HG03196 (cell line): ENCODE measurements around the gene PTGFR.

ENCODE experiments used
- ATAC-seq: cut with Tn5 transposase; IDR thresholded peaks from one replicate; pipeline ENCODE4 v1.9.1; 2021; ENCODE audit not compliant: unreplicated experiment

Gene PTGFR, protein sequence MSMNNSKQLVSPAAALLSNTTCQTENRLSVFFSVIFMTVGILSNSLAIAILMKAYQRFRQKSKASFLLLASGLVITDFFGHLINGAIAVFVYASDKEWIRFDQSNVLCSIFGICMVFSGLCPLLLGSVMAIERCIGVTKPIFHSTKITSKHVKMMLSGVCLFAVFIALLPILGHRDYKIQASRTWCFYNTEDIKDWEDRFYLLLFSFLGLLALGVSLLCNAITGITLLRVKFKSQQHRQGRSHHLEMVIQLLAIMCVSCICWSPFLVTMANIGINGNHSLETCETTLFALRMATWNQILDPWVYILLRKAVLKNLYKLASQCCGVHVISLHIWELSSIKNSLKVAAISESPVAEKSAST

DNA sequence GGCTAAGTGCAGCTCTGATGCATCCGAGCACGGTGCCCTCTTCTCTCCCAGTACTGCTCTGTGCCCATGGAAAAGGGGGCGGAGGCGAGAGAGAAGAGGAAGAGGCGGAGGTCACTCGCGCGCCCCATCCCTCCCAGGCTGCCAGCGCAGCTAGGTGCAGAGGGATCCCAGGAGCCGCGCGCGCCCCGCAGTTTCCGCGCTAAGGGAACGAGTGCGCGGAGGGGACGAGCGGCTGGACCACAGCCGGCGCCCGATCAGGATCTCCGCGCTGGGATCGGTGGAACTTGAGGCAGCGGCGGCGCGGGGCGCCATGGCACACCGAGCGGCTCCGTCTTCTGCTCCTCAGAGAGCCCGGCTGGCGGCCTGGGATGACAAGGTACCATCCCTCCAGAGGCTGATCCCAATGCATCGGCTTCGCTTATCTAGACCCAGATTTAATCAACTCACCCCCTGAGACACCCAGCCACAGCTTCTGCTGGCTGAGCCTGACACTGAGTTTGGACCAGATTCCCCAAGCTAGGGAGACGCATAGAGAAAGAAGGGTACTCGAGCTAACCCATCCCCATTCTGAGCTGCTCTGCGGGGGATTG is at the start of gene PTGFR:
PTGFR (plus strand) TSS at position 114 of the 590 bp plus-strand sequence. CDS start 1,770 bp downstream, outside the sequence.
- ATAC-seq, result no peak

DNA sequence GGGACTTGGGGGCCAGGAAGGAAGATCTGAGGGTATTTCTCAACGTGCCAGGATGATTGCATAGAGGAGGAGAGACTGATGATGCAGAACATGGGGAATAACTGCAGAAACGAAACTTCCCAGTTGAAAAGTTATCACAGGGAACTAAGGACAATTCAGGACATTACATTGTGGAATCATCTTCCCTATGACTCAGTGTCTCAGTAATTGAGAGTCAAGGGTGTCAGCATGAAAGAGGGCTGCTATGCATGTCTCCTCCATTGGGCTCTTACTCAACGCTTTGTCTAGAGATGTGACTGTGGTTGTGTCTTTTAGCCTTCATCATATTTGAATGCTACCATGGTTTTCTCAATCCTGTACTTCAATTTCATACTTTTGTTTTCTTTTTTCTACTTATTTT is 48.9 kb upstream of the PTGFR start:
- ATAC-seq, result no peak

DNA sequence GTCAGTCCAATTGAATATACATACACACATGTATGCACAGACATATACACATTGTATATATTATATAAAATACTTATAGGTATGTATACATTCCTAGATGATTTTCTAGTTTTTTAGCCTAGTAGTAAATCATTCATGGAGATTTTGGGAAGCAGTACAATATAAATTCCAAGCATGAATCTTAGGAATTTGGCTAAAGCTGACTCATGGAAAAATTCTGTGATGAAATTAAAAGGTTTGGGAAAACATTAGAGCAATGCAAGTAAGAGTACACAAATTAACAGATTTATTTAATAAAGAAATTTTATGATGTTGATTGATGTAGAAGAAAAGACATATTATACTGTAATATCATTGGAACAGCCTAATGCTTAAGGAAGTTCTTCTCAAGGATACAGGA is 43.7 kb upstream of the PTGFR start:
- no peak for ATAC-seq

DNA sequence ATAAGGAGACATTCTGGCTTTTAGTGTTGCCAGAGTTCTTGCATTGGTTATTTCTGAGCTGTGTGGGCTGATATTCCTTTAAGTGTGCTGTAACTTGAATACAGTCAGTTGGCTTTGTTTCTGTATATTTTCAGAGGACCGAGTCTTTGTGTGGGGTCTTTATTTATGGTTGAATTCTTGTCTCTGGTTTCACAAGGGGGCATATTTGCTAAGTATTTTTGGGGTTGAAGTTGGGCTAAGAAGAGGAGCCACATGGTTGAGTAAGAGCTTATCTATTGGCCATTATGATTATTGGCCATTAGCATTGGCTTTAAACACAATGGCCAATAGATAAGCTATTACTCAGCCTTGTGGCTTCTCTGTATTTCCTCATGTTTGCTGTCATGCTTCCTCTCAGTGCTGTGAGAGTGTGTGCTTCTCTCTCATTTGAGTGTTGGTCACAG is 26.3 kb upstream of the PTGFR start:
- no peak for ATAC-seq

DNA sequence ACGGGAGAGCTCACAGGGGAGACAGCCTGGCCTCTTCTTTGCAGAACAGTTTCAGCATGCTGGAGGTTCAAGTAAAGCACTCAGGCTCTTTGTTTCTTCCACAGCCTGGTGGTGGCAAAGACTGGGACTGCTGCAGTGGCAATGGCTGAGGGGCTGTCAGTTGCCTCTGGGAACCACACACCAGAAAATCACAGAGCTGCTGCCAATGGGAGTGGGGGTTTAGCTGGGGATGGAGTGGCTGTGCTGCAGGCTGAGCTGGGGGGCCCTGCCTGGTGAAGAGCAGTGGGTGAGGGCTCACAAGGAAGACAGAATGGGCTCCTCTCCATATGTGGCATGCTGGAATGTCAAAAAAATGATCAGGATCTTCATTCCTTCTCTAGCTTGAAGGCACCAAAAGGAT is 25.6 kb upstream of the PTGFR start:
- no peak for ATAC-seq

DNA sequence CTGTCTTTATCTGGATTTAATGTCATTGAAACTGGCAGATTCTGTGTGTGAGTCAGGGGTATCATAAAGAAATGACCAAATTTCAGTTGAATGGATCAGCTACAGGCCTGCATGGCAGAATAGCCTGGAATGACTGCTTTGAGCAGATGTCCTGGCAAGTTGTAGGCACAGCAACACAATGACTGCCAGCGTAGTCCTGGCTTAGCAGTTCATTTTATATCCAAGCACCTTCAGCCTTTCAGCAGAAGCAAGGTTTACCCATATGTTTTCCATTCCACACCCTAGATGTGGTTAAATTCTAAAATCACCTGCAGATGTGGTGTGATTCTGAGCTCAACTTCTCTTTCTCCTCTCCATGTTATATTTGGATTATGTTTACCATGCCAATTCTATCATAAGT is 22.3 kb upstream of the PTGFR start:
- ATAC-seq, result no peak

DNA sequence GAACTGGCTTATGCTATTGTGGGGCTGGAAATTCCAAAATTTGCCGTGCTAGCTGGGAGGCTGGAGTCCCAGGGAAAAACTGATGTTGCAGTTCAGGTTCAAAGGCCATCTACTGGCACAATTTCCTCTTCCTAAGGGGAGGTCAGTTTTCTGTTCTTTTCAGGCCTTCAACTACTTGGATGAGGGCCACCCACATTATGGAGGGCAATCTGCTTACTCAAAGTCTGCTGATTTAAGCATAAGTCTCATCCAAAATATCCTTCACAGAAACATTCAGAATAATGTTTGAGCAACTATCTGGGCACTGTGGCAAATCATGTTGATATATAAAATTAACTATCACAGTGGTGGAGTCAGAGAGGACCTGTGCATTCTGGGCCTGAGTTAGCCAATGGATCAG is 21.2 kb upstream of the PTGFR start:
- ATAC-seq, result no peak

DNA sequence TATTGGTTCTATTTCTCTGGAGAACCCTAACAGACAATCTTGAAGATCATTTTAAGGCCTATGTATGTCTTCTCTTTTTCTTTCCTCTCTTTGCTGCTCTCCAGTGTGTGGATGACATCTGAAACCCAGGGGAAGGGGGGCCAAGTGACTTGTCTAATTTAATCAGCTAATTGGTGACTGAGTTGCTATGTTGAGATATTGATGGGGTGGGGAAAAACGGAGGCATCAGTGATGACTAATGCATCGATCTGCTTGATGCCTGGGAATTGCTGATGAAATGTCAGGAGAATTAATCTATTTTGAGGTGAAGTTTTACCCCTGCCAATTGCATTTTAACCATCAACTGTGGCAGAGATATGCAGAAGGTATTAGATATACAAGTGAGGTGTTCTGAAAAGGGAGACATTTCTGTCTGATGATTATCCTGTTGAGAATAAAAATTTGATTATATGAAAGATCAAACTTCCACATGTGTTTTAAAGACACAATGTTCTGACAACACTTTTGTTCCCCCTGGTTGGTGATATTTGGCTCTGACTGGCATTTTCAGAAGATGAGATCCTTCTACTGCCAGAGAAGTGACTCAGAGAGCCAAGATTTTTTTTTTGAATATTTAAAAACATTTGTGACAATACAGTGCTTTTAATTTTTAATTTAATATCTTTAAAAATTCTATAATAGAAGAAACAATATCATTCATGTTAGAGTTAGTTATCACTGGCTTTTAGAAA is 18.7 kb upstream of the PTGFR start:
- ATAC-seq, result no peak

DNA sequence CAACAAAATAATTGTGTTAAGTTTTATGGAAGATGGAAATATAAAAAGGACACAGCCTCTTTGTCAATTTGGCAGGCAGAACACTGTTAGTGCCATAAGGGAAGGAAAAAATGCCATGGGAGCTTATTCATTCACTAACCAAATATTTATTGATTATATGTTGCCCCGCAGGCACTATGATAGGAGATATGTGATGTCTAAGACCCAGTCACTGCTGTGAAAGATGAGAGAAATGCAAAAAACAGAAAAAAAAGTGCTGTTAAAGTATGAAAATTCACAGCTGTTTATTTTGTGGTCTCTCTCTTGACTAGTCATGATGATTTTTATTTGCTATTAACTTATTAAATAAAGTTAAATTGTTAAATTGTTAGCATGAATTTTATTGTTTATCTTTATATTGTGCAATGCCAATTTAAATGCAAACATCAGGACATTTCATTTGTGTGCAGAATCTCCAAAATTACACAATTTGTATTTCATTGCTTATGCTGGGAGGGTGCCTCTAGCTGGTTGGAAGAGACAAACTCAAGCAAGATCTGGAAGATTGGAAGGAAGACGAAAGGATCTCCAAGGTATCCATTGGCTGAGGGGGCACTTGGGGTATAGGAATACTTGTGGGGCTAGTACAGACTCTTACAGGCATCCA is 17.8 kb upstream of the PTGFR start:
- no peak for ATAC-seq

DNA sequence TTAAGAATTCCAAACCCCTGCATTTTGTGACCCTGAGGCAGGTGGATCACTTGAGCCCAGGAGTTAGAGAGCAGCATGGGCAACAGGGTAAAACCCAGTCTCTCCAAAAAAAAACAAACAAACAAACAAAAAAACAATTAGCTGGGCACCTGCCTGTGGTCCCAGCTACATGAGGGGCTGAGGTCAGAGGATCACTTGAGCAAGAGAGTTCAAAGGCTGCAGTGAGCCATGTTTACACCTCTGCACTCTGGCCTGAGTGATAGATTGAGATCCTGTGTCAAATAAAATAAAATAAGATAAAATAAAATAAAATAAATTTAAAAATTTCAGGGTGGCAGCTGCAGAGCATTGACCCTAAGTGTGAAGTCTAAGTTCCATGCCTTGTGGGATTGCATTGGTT is 16.7 kb upstream of the PTGFR start:
- no peak for ATAC-seq

DNA sequence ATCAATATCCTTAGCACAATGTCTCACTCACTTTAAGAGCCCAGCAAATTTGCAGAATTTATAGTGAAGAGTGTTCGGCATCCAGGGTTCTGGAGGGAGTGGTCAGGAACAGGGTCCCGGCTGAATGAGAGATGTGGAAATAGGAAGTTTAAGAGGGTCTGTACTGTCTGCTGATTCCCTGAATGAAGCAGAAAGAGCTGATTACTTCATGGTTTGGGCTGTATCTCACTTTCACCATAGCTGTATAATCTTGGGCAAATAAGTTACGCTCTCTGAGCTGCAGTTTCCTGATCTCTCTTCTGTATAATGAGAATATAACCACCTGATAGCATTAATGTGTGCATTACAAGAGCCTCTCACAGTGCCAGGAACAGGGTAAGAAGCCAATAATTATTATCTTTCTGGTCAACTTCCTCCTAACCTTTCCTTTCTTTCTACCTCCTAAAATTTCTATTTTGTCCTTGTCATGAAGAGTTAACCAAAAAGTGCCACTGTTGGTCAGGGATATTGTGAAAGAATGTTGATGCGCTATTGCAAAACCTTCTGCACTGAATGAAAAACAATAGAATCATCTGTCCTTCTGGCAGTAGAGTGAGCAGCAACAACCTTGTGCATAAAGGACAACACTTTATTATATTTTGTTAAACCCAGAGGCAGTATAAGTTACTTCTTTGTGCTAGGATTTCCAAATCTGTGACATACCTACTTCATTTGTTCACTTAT is 14.7 kb upstream of the PTGFR start:
- no peak for ATAC-seq

DNA sequence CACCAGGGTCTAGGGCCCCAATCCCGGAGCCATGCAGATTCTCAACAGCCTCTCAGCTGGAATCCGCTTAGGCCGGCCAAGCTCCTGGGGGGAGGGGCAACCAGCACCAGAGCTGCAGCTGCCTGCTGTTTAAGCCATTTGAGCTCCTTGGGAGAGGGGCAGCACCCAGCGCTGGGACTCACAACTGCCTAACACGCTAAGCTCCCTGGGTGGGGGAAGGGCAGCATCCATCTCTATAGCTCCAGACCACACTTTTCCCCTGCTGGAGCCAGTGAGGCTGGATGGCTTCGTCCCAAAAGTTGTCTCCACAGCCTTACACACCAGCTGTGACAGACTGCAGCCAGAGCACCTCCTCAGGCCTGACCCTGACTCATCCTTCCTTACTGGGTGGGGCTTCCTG is 6.9 kb upstream of the PTGFR start:
- no peak for ATAC-seq

DNA sequence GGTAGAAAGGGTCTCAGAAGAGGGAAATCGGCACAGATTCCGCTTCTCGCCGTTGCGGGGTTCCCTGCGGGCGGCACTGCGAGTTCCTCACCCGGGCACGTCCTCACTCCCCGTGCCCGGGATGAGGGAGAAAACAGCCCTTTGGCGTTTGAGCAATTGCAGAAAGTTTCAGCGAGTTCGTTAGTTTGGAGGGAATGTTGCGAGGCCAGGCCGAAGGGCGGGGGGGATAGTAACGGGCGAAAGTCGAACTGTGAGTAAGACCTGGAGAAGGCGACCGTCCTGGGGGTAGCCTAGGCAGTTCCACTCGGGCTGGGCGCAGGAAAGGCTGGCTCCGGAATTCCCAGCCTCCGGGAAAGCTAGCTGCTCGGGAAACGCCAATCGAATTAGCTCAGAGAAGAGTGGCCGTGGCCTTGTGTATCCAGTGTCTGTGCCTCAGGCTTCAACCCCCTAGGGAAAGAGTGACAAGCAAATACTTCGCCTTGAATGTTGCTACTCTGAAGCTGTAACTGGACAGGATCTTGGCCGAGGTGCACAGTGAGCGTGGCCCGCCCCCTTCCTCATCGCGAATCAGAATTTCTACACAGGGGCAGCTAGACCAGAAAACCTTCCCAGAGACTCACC is 787 bp downstream of the PTGFR start:
- ATAC-seq, result no peak

DNA sequence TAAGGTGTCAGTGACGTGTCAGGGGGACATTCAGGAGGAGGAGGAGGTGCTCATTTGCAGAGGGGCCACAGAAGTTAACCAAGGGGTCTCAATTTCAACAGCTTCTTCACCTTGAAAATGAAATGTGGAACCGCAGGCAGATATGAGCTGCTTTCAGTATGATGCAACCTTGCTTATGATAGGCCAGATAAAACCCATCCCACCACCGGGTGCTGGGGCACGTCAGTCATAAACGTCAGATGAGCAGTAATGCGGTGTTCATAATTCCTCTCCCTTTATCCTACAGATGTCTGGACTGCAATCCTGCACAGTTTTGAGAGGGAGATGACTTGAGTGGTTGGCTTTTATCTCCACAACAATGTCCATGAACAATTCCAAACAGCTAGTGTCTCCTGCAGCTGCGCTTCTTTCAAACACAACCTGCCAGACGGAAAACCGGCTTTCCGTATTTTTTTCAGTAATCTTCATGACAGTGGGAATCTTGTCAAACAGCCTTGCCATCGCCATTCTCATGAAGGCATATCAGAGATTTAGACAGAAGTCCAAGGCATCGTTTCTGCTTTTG is 1.7 kb downstream of the PTGFR start:
- no peak for ATAC-seq

DNA sequence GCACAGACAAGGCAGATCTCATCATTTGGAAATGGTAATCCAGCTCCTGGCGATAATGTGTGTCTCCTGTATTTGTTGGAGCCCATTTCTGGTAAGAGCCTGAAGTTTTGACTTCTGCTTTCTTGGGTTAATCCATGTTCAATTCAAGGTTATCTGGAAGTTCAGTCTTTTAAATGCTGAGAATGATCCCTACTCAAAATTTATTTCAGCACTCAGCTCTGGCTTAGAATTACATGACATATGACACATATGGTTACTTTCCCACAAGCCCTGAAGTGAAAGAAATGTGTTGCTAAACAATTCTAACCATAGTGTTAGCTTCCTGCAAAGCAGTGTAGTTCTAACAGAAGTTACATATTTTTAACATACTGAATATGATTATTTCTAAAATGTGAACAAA is 2.7 kb downstream of the PTGFR start:
- ATAC-seq, result no peak

DNA sequence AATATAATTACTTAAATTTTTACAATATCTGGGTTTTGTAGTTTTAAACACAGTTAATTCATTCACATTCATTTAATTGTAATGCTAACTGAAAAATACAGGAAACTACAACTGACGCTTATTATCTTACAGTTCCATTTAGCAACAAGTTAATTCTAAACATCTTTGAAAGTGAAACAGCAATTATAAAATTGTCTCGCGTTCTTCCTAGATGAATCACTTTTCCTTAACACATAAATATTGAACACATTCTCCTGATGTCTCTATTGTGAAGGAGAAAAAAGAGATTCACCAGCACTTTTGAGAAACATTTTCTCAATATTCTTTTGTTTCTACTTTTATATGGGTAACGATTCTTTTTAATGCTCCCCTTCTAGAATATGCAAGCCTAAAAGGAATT is 6.4 kb downstream of the PTGFR start:
- ATAC-seq, result no peak

DNA sequence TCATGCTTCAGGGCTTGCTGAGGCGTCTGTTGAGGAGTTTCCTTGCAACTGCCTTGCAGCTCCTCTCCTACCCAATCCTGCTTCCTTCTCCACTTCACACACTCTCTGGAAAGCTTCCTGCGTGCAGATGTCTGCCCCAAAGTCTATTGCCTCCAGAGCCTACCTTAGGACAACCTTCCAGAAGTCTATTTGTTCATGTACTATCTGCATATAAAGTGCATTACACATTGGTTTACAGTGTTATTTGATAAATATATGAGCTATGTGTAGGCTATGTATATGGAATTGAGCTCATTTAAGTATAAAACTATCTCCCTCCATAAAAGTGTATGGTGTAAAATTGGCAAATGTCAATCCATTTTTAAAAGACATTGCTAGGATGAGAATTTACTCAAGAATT is 9.8 kb downstream of the PTGFR start:
- no peak for ATAC-seq

DNA sequence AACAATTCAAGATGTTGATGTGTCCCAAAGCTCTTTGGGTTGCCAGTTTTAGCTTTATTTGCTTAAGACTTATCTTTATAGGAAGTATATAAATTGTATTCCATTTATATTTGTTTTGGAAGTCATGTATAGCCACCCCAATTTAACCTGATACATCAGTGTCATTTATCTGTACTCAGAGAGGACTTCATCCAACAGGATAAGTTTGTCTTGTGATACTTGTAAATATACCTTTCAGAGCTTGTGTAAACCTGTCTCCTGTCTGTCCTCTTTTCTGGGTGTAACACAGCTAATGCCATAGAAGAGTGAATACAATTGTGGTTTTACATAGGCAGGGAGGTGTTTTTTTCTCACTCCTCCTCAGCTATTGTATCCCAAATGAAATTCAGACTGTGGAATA is 10.4 kb downstream of the PTGFR start:
- no peak for ATAC-seq

DNA sequence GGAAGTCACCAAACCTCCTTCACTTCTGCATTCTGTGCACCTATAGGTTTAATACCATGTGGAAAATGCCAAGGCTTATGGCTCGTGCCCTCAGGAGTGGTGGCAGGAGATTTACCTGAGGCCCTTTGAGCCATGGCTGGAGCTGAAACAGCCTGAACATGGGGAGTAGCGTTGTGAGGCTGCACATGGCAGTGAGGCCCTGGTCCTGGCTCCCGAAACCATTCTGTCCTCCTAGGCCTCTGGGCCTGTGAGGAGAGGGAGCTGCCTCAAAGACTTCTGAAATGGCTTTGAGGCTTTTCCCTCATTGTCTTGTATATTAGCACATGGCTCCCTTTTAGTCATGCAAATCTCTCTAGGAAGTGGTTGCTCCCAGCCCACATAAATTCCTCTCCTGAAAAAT is 20.6 kb downstream of the PTGFR start:
- no peak for ATAC-seq

DNA sequence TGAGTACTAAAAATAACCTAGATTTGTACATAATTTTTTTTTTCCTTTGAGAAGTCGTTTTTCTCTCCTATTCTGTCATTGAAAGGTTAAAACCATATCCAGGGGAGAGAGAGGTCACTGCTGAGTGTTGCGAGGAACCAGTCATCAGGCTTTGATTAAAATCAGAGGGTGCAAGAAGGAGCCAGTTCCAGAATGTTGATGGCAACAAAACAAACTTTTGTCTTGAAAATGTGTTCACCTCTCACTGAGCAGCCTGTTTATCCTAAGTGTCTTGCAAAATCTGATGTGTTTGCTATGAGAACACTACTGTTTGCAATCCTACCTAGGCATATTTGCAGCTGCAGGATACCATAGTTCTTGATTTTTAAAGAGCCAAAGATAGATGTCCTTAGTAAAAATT is 25.9 kb downstream of the PTGFR start:
- ATAC-seq, result no peak
